OCI-LY1 (cell line): ENCODE data around the gene DDR2.

Experiments
- H2AFZ ChIP-seq: fragments of 200-600 bp; sonication (generic), shearing (Covaris generic); 2 replicates; pipeline ENCODE4 v1.6.0; 2014; ENCODE audit warnings: antibody characterized with exemption, mild to moderate bottlenecking, low read length
- H3F3A ChIP-seq: fragments of 200-600 bp; sonication (generic), shearing (Covaris generic); 2 replicates; pipeline ENCODE4 v1.6.0; 2014; ENCODE audit warnings: mild to moderate bottlenecking, antibody characterized with exemption, low read length, moderate library complexity; ENCODE audit not compliant: insufficient read depth
- H3K27ac ChIP-seq: fragments of 200-600 bp; sonication (generic); 2 replicates; pipeline ENCODE4 v1.5.1; 2014; ENCODE audit warnings: low read length, mixed run types, mild to moderate bottlenecking, low read depth; ENCODE audit not compliant: poor library complexity, severe bottlenecking
- H3K27me3 ChIP-seq: fragments of 200-600 bp; sonication (generic); 2 replicates; pipeline ENCODE4 v1.6.0; 2014; ENCODE audit warnings: antibody characterized with exemption, mild to moderate bottlenecking, low read length, moderate library complexity; ENCODE audit not compliant: insufficient read depth
- H3K36me3 ChIP-seq: fragments of 200-600 bp; sonication (generic); 2 replicates; pipeline ENCODE4 v1.6.1; 2014; ENCODE audit warnings: mild to moderate bottlenecking, antibody characterized with exemption, low read length, moderate library complexity, mixed read lengths; ENCODE audit not compliant: insufficient read depth
- H3K4me1 ChIP-seq: fragments of 200-600 bp; sonication (generic); 2 replicates; pipeline ENCODE4 v1.5.1; 2014; ENCODE audit warnings: mild to moderate bottlenecking, low read length, moderate library complexity; ENCODE audit not compliant: insufficient read depth, severe bottlenecking
- H3K4me2 ChIP-seq: fragments of 200-600 bp; sonication (generic), shearing (Covaris generic); 2 replicates; pipeline ENCODE4 v1.6.1; 2014; ENCODE audit warnings: low read length
- H3K4me3 ChIP-seq: fragments of 200-600 bp; sonication (generic); 2 replicates; pipeline ENCODE4 v1.5.1; 2014; ENCODE audit warnings: low read length, low read depth, mild to moderate bottlenecking, mixed read lengths; ENCODE audit not compliant: poor library complexity, severe bottlenecking
- H3K79me2 ChIP-seq: fragments of 200-600 bp; shearing (Covaris generic); 2 replicates; pipeline ENCODE4 v1.6.1; 2016; ENCODE audit warnings: mixed run types, low read length, mixed read lengths; ENCODE audit not compliant: insufficient read depth
- H3K9ac ChIP-seq: fragments of 200-600 bp; sonication (generic), shearing (Covaris generic); 2 replicates; pipeline ENCODE4 v1.6.1; 2014; ENCODE audit warnings: mild to moderate bottlenecking, low read length, mixed read lengths
- H3K9me2 ChIP-seq: fragments of 200-600 bp; sonication (generic), shearing (Covaris generic); 2 replicates; pipeline ENCODE4 v1.6.1; 2014; ENCODE audit warnings: low read depth, mild to moderate bottlenecking, low read length, mixed read lengths
- H3K9me3 ChIP-seq: fragments of 200-600 bp; shearing (Covaris generic); 2 replicates; pipeline ENCODE4 v1.6.1; 2014; ENCODE audit warnings: low read length, mixed read lengths
- H4K20me1 ChIP-seq: fragments of 200-600 bp; sonication (generic), shearing (Covaris generic); 2 replicates; pipeline ENCODE4 v1.6.0; 2016; ENCODE audit warnings: mild to moderate bottlenecking, low read length; ENCODE audit not compliant: insufficient read depth
- EZH2 ChIP-seq: fragments of 200-600 bp; sonication (generic), shearing (Covaris generic); IDR thresholded peaks from 2 replicates; pipeline ENCODE4 v1.8.0; 2017; ENCODE audit warnings: borderline replicate concordance, mixed run types, mild to moderate bottlenecking, antibody characterized with exemption, low read length, moderate library complexity, mixed read lengths
- TF ChIP-seq, protein P1 (sequence below): fragments of 200-600 bp; sonication (generic), shearing (Covaris generic); IDR thresholded peaks from 2 replicates; pipeline ENCODE4 v1.5.1; 2017; ENCODE audit warnings: mild to moderate bottlenecking, antibody characterized with exemption, low read length, moderate library complexity, mixed read lengths

DDR2 gene

DNA sequence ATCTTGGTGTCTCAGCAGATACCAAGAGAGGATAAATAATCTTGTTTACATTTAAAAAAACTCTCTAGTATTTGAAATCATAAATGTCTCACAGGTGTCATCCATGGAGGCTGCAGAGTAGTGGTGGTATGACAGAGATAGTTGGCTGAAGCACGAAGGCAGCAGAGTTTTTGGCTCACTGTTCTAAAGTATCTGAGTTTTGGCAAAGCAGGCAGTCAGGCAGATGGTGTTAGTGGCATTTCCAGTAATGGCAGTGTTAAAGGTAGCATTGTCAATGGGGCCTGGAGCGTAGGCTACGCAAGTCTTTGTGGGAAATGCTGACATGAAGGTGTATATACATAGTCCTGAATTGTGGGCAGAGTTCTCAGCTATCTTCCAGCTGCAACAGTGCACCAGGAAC lies 89.8 kb downstream of the DDR2 start:
- H4K20me1 ChIP-seq, result no peaks in the 10 kb centered on the region
- no peak overlapping the region for H3K27ac ChIP-seq
- H3K4me1 ChIP-seq, result no peaks in the 10 kb centered on the region
- no peaks in the 10 kb centered on the region for H3K79me2 ChIP-seq
- H2AFZ ChIP-seq, result no peak overlapping the region
- H3K9me3 ChIP-seq, result no peaks in the 10 kb centered on the region
- H3K4me3 ChIP-seq, result no peak overlapping the region
- H3K4me2 ChIP-seq, result no peak overlapping the region
- no peaks in the 10 kb centered on the region for H3K36me3 ChIP-seq
- no peaks in the 10 kb centered on the region for H3K9me2 ChIP-seq
- H3K9ac ChIP-seq, result no peak overlapping the region
- H3F3A ChIP-seq, result no peaks in the 10 kb centered on the region
- H3K27me3 ChIP-seq, result no peaks in the 10 kb centered on the region
- TF ChIP-seq, protein P1, sequence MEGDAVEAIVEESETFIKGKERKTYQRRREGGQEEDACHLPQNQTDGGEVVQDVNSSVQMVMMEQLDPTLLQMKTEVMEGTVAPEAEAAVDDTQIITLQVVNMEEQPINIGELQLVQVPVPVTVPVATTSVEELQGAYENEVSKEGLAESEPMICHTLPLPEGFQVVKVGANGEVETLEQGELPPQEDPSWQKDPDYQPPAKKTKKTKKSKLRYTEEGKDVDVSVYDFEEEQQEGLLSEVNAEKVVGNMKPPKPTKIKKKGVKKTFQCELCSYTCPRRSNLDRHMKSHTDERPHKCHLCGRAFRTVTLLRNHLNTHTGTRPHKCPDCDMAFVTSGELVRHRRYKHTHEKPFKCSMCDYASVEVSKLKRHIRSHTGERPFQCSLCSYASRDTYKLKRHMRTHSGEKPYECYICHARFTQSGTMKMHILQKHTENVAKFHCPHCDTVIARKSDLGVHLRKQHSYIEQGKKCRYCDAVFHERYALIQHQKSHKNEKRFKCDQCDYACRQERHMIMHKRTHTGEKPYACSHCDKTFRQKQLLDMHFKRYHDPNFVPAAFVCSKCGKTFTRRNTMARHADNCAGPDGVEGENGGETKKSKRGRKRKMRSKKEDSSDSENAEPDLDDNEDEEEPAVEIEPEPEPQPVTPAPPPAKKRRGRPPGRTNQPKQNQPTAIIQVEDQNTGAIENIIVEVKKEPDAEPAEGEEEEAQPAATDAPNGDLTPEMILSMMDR, result no peak
- TF ChIP-seq EZH2, result no peak

DNA sequence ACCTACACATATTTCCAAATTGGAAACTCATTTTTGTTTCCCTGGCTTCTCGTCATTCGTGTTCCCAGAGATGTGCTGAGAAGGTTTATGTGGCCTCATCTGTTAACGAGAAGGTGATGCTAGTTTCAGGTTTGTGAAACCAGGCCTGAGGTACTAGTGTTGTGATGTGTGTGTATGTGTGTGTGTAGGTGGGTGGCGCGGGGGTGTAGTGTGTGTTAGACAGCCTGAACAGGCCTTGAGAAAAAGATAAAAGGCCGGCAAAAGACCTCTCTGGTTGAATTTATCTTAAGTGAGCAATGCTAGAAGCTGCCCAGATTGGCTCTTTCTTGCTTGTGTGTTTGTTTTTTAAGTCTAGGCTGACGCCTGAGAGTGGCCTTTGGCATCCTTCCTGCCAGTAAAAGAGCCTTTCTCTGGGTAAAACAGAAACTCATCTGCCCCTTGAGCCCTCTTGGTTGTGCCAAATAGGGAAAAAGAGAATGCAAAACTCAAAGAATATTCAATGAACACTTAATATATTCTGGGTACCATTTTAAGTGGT lies 92.4 kb downstream of the DDR2 start:
- H3K4me1 ChIP-seq, result no peaks in the 10 kb centered on the region
- no peaks in the 10 kb centered on the region for H4K20me1 ChIP-seq
- no peak for TF ChIP-seq EZH2
- TF ChIP-seq, protein P1, result no peak
- no peak overlapping the region for H3K4me2 ChIP-seq
- no peak overlapping the region for H3K9ac ChIP-seq
- no peak overlapping the region for H3K27ac ChIP-seq
- no peak overlapping the region for H3K4me3 ChIP-seq
- no peaks in the 10 kb centered on the region for H3K9me3 ChIP-seq
- no peaks in the 10 kb centered on the region for H3K9me2 ChIP-seq
- H3K36me3 ChIP-seq, result no peaks in the 10 kb centered on the region
- H3K27me3 ChIP-seq, result no peaks in the 10 kb centered on the region
- no peaks in the 10 kb centered on the region for H3F3A ChIP-seq
- no peaks in the 10 kb centered on the region for H3K79me2 ChIP-seq
- no peak overlapping the region for H2AFZ ChIP-seq

DNA sequence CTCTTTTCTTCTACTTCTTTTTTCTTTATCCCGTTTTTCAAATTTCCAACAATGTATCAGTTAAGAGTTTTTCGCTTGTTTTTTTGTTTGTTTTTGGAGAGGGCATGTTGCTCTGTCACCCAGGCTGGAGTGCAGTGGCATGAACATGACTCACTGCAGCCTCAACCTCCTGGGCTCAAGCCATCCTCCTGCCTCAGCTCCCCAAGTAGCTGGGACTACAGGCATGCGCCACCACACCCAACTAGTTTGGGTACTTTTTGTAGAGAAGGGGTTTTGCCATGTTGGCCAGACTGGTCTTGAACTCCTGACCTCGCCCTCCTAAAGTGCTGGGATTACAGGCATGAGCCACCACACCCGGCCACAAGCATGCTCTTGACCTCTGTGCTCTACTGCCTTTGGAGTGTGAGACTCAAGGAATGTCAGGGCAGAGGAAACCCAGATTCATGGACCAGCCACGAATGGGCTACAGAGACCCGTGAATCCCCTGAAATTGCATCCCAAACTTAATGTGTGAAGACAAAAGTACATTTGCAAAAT lies 93.1 kb downstream of the DDR2 start:
- H3F3A ChIP-seq, result no peaks in the 10 kb centered on the region
- H4K20me1 ChIP-seq, result no peaks in the 10 kb centered on the region
- H3K4me2 ChIP-seq, result no peak overlapping the region
- no peaks in the 10 kb centered on the region for H3K27me3 ChIP-seq
- H2AFZ ChIP-seq, result no peak overlapping the region
- H3K9ac ChIP-seq, result no peak overlapping the region
- no peaks in the 10 kb centered on the region for H3K79me2 ChIP-seq
- H3K27ac ChIP-seq, result no peak overlapping the region
- no peaks in the 10 kb centered on the region for H3K36me3 ChIP-seq
- no peak overlapping the region for H3K4me3 ChIP-seq
- no peaks in the 10 kb centered on the region for H3K9me2 ChIP-seq
- H3K9me3 ChIP-seq, result no peaks in the 10 kb centered on the region
- TF ChIP-seq, protein P1, result no peak
- TF ChIP-seq EZH2, result no peak
- no peaks in the 10 kb centered on the region for H3K4me1 ChIP-seq
